Stimulated activated naive CD8-positive, alpha-beta T cell treated with anti-CD3 and anti-CD28 coated beads, Interleukin-15, Interleukin-2, amounts not matched to agents 100 U/mL and 50 U/mL, for 24 hours (primary cell): ENCODE results near the gene USP7.
"Not testable (repeated sequence)": the region's sequence is repeated elsewhere in the genome, so short reads cannot be mapped to it uniquely, and the experiment has no call there.

Experiments used
- ATAC-seq: fragments of 150-1000 bp; cut with Tn5 transposase; one replicate; pipeline ENCODE4 v1.10.0; 2021
- DNase-seq: peaks from one replicate; pipeline ENCODE4 v3.0.0; 2021

USP7 gene

DNA sequence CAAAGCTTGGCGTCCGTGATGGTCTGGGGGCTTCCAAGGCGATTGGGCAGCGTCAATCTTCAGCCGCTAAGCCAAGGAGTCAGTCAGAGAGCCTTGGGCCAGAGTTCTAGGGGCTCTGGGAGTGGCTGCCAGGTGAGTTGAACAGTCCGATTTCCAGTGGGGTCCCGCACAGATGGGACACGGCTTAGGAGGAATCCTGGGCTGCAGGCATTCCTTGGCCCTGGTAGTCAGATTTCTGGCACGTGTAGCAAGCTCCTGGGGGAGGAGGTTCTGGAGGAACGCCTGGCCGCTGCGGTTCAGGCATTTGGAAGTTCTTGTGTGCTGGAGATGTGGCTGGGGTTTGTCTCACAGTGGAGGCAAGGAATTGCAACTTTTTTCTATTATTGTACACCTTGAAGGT lies 120.4 kb downstream of the USP7 start:
- not testable (repeated sequence) for DNase-seq, ATAC-seq
